ENCODE measurements around the gene RAG2. TPM values are rescaled to one million over a fixed set of nuclear protein-coding genes. Genes with fewer than 3 reads are reported as not detected.

The RAG2 gene
- not detected in 2 replicates for total RNA-seq (2014; rRNA removed; shearing (Covaris generic))
- not detected in 2 replicates for polyA plus RNA-seq (2014; cell fraction: nucleus; rRNA removed)

DNA sequence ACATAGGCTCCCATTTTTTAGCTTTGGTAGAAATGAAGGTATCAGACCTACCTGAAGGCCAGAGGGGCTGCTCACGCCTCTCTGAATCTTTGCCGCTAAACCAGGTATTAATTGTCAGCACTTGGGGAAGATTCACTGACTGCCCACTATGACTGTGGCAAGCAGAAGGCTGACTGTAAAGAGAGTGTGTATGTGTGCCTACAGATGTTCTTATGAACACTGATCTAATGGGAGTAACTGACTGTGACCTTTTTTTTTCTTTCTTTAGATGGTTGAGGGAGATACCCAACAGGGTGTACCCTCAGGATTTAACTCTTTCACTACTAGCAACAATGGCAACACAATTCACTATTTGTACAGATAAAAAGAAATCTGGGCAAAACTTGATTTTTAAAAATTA is at the start of gene RAG2:
RAG2 (minus strand) TSS at position 186 of the 400 bp plus-strand sequence. CDS start 4,068 bp downstream, outside the sequence.
- DNase-seq (ENCODE audit: extremely low read depth, low read depth), result no peak

DNA sequence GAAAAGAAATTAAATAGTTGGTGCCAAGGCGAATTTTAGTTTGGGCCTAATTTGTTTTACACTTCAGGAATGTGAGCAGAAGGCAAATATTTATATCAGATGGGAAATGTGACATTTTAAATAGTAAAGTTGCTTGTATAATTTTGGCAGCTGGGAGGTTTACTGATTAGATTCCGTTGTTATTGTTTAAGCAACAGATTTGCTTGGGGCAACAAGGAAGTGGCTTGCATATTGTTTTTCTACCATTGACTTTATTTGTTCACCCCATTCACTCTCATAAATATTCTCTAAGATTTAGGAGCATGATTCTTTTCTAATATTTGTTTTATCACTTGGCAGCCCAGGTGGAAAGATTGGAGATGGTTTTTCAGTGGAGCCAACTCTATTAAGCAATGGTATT is 40.5 kb upstream of the RAG2 start:
- DNase-seq (ENCODE audit: extremely low read depth, low read depth), result no peak

DNA sequence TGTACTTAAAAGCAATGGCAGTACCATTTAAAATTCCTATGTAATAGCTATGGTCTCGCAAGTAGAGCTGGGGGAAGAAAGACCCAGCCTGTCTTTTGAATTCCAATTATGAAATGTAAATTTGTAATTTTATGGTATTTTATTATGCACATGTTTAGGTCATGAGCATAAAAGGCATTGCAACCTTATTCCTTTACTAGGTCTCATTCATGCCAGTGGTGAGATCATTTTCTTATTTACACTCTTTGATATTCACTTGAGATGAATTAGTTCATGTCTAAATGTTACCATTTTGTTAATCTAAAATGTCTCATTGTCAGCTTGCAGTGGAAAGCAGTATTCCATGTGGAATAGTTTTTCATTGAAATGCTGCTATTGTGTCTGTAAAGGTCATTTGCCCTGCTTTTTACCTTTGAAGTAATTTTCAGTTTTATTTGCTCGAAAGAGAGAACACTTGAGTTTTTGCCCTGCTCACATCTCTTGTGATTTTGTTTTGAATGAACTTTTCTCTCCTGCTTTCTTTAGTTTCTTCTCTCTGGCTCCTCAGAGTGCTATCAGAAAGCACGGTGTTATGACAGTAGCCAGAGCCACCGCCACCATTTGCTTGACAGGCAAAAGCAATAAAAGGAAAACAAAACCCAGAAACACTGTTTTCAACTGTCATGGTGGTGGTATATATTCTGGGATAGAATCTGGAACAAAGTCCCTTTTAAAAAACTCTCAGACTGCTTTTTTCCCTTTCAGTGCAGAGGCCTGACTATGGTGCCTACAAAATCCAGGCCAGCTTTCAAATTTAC is 37.2 kb upstream of the RAG2 start:
- DNase-seq (ENCODE audit: extremely low read depth, low read depth), result no peak

DNA sequence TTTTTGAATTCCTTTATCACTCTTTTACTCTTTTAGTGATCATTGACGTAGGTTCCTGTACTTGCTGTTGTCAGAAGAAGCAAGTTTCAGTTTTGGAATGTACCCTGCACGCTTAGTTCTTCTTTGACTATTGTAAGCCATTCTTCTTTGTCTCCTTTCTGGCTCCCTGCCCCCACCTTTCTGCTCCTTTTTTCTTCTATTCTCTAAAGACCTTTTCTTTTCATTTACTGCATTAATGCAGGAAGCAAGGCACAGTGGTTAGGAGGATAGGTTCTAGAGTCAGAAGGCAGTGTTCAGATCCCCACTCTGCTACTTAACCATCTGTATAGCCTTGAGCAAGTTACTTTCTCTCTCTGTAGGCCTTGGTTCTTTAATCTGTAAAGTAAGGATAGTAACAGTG is 33.7 kb upstream of the RAG2 start:
- DNase-seq (ENCODE audit: extremely low read depth, low read depth), result no peak

DNA sequence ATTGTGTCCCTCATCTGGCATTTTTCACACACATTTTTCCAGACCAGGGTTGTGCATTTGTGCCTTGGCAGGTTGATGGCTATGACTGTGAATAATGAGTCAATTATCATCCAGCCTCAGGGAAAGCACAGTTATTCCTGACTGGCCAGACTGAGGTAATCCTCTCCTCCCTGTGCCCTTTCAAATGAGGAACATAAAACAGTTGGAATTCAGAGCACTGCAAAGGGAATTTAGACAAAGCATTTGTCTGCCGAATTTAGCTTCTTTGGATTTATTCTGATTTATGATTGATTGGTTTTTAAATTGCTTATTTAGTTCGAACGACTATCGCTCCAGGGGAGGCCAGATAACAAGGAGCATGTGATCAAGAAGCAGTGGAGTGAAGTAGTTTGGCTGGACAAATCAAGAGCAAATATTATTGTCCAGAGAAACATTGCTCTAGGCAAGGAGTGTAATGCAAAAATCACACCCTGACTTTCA is 30.8 kb upstream of the RAG2 start:
- DNase-seq (ENCODE audit: extremely low read depth, low read depth), result no peak

DNA sequence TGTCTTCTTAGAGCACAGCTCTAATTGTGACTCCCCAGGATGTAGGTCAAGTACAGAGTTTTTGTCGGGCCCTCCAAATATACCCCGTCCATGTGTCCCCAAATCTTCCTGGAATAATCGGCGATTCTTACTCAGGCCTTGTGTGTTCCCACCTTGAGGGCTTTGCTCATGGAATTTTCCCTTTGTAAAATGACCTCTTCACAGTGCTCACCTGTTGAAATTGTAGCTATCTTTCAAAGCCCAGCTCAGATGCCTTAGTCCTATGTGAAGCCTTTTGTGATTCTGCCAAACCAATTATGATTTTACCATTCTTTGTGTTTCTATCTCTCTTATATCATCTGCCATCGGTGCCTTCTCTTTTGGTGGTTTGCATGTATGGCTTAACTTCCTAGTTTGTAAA is 30.1 kb upstream of the RAG2 start:
- DNase-seq (ENCODE audit: extremely low read depth, low read depth), result no peak

DNA sequence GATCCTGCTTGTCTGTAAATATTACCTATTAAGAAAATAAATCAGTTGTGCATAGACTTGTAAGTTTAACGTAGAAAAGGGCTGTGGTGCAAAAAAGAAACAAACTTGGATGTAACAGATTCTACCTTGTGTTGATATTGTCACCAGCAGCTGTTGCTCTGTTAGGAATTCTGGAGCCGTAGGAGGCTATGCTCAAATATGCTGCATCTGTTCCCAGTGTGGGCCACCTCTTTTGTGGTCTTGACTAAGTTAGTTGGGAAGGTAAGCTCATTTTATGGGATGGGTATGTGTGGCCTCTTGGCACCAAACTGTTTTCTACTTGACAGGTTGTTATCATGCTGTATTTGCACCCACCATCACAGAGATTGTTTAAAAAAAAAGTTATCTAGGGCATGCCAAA is 29.4 kb upstream of the RAG2 start:
- DNase-seq (ENCODE audit: extremely low read depth, low read depth), result no peak

DNA sequence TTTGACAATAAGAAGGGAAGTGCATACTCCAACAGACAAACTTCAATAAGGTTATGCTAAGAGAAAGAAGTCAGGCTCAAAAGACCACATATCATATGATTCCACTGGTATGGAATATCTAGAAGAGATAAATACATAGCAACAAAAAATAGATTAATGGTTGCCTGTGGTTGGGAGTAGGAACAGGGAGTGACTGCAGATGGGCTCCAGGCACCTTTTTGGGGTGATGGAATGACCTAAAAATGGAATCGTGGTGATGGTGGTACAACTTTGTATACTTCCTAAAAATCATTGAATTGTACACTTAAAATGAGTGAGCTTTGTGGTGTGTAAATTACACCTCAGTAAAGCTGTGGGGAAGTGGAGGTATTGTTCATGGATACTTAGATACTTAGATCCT is 29.0 kb upstream of the RAG2 start:
- DNase-seq (ENCODE audit: extremely low read depth, low read depth), result no peak

DNA sequence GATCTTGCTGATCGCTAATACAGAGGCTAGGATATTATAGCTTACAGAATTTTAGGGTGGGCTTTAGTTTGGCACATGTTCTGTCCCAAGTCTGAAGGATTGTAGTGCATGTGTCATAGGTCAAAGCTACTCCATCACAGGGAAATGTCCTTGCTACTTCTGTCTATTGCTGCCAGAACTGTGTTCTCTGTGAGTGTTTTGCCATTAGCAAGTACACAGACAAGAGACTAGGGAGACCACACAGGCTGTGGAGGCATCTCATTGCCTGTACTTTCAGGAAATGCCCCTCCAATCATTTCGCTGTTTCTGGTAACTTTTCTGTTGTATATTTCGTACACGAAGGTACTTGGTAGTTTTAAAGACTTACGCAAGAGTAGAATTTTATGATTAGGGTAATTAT is 25.5 kb upstream of the RAG2 start:
- no peak for DNase-seq (ENCODE audit: extremely low read depth, low read depth)

DNA sequence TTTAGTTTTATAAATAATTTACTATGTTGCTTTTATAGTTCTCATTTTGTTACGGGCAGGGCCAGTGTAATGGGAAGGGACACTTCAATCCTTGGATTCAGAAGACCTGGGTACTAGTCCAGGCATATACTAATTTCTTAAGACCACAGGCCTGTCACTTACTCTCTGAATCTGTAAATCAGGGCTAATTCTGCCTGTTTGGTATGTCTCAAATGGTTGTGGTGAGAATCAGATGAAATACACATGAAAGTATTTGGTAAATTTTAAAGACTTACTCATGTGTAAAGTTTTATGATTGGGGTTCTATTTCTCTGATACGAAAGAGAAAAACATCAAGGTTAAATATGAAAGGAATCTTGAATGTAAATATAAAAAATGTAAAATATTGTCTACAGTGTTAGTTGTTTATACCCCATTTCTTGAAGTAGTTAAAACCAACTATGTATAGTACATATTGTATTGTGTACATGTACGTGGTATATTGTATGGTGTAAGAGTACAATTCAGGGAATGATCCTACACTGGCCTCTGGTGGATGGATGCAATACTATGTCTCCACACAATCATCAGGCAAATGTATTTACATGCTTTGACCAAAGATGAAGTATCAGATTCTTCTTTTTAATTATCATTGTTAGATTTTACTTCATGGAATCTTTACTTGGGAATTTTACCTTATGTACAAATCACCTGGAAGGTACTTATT is 24.5 kb upstream of the RAG2 start:
- peak; percentile 7 for DNase-seq (ENCODE audit: extremely low read depth, low read depth)

DNA sequence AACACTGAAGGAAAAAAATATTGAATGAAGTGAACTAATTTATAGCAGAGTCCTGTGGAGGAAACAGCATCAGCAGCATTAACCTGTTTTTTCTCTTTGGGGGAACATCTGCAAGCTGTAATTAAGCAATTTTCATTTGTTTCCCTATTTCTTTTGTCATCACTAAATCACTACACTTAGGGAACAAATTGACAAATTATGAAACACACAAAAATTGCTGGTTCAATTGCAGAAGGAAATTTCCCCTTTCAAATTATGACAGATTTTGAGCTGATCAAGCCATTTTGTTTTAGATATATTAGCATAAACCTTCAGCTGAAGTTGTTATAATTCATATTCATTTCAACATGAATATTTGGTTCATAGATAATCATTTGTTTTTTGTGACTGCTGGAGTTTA is 22.2 kb upstream of the RAG2 start:
- no peak for DNase-seq (ENCODE audit: extremely low read depth, low read depth)

DNA sequence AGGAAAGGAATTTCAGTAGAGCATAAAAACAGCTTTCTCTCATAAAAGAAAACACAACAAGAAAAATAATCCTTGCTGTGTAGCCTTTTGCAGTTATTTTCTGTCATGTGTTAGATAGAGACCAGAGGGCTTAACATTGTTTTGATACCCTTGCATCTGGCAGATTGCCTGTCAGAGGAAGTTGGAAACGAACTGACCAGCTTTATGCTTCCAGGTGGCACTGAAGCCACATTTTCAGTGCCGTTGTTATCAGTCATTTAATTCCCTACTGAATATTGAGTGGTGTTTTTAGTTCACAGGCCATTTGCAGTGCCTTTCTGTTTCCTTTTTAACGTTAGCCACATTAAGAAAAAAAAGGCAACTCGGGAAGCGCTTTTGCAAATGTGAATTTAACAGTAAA is 21.5 kb upstream of the RAG2 start:
- no peak for DNase-seq (ENCODE audit: extremely low read depth, low read depth)

DNA sequence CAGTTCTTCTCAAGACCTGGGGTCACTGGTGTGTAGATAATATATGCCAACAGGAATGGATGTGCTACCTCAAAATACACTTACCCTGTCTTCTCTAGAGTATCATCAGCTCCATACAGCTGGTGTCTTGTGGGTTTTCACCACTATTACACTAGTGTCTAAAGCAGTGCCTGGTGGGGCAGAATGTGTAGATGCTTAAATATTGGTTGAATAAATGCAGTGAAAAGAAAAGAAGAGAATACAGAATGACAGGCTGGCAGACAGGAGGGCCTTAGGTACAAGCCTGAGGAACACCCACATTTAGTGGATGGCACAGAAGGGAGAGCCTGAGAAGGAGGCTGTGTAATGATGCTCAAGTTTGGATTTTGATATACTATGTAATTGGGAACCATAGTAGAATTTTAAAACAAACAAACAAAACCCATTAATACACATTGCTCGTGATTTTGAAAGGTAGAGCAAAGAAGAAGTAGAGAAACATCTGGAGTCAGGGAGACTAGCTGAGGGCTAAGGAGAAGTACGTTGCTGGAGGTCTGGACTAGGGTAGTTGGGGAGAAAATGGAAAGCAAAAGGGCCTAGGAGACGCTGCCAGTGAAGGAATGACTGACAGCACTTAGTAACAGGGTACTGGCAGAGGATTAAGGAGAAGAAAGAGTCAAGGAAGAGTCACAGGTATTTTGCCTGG is 20.5 kb upstream of the RAG2 start:
- DNase-seq (ENCODE audit: extremely low read depth, low read depth), result no peak

DNA sequence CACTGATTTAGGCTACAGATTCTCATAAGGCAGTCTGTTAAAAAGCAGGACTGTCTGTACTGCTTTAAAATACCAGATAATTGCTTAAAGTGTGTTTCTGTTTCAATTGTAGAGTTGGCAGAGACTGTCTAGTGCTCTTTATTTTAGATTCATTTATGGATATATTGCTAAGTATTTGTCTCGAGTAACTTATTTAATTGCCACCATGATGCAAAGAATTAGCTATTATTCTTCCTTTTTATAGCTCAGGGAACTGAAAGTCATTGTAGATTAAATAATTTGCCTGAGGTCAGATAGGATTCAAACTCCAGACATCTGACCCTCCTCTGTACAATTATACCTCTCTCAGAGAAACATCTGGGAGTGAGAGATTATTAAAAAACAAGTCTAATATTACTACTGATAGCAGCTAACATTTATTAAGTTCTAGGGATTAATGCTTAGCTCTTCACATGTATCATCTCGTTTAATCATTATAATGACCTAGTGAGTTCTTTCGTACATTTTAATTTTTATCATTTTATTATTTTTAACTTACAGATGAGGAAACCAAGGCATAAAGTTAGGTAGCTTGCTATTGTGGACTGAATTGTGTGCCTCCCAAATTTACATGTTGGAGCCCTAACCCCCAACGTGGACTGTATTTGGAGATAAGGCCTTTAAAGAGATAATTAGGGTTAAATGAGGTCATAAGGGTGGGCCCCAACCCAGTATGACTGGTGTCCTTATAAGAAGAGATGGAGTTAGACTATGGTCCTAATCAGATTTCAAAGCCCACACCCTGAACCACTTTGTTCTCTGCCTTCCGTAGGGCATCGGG is 19.7 kb upstream of the RAG2 start:
- DNase-seq (ENCODE audit: extremely low read depth, low read depth), result no peak

DNA sequence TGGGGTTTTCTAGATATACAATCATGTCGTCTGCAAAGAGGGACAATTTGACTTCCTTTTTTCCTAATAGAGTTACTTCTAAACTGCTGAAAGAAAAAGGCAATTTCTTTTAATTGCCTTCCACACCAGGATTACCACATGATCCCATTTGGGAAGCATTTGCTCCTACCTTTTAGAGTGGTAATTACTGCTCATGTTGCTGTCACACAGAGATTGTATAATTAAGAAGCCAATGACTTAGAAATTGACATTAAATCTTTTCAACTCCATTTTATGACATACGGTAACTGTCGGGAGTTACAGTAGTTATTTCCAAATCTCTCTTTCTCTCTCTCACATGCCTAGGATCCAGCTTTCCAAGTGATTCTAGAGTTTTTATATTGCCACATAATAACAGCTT is 17.8 kb upstream of the RAG2 start:
- no peak for DNase-seq (ENCODE audit: extremely low read depth, low read depth)

DNA sequence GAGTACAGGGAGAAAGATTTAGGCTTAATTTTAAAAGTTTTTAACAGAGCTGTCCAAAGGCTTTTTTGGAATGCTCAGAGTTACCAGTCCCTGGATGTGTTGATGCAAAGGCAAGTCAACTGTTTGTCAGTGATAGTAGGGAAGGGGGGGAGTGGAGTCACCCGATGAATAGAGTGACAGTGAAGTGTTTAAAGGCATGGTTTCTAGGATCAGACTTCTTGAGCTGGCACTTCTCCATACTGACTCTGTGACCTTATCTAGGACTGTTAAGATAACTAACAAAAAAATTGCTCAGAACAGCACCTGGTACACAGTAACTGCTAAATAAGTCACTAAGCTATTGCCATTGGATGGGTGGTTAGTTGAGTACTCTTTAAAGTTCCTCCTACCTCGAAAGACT is 11.3 kb upstream of the RAG2 start:
- DNase-seq (ENCODE audit: extremely low read depth, low read depth), result no peak

DNA sequence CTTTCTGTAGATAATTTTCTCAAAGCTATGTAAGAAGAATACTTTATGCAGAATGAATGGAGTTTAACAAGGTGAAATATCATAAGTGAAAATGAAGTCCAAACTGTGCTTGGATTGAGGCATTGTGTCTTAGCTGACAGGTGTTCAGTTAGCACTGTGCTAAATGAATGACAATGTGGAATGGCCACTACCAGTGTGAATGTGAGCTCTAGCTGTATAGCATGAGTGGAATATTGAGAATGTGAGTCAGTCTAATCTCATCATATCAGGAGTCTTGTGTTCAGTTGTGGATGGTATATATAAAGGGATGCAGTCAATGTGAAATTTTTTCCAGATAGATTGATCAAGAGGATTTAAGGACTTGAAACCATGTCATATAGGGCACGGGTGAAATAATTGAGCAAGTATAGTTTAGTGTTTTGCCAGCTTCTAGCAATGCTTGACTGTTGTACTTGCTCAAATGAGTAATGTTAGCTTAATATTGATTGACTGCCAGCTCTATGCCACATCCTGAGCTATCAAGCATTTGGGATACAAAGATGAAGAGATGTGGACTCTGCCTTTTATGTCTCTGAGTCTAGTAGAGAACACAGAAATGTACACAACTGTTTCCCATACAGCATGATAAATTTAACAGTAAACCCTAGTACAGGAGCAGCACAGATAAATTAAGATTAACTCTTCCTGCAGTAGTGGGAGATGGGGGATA is 10.6 kb upstream of the RAG2 start:
- no peak for DNase-seq (ENCODE audit: extremely low read depth, low read depth)

DNA sequence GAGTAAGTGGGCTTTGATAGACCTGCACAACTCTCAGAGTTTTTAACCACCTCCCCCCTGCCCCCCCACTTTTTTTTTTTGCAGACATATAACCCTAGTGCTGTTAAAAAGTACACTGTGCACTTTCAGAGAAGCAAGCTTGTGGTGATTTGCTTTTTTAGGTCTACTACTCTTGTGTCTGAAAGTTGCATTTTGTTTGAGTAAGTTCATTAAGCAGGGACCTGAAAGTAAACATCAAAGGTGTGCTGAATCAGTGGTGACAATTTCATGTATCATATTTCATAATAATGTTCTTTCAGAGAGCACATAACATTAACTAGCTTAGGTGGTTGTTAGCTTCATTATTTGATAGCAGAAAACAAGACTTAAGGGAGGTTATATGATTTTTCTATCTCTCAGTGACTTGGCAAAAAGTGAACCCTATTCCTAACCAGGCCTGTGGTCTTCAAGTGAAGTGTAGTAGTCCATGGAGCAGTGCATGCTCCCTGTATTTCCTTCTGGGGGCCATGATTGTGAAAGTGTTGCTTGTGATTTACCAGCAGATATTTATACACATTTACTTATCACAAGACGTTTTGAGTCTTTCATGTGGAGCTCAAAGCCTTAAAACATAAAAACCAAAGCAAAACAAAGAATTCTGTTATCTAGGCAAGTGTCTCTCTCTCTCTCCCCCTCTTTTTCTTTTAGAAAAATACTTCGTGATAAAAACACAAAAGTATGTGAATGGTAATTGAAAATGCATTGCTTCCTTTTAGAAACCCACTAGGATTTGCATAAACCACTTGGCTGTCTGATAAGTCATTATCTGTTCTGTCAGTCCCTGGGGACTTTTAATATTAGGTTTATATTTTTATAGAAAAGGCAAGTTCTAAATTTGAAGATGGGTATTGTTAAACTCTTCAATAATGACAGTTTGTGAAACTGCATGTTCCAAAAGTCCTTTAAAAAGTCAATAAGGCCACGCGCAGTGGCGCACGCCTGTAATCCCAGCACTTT is 7.5 kb upstream of the RAG2 start:
- DNase-seq (ENCODE audit: extremely low read depth, low read depth), result no peak

DNA sequence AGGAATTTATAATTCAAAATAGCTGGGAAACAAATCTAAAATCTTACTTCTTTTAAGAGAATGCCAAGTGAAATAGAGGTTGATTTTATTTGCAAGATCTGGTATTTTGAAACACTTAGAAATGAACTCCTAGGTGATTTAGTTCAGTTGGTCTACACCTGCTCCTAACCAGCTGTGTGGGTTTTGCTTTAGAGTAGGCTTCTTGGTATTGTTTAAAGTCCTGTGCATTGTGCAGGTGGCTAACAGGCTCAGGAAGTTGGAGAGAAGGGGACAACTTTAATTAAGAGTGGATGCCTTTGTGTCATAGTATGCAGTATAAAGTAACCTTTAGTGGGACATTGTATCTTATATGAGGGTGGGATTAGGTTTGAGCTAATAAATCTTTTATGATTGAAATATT is 4.1 kb upstream of the RAG2 start:
- DNase-seq (ENCODE audit: extremely low read depth, low read depth), result no peak

Data from NCI-H460 (cell line).